ENCODE measurements around the gene NOL4L.

GRCh38 chr20:32506721-32507120 lies 78.4 kb downstream of the NOL4L start:
- TF ChIP-seq CTCF (IDR thresholded peaks at IDR 0.05; ENCODE audit: low read depth, low read length) (no peak), POLR2A (IDR thresholded peaks at IDR 0.05; ENCODE audit: extremely low read depth, insufficient read length) (no peak), MYC (IDR thresholded peaks at IDR 0.05; ENCODE audit: low read depth, low read length) (no peak)

Measured in NB4 (cell line).